IPS-18a (cell line): ENCODE measurements around the gene EPB41L1.
"Not testable (repeated sequence)": the region's sequence is repeated elsewhere in the genome, so short reads cannot be mapped to it uniquely, and the experiment has no call there.

Experiments
- H3K27ac ChIP-seq: one replicate; pipeline ENCODE4 v1.5.1; 2013; ENCODE audit warnings: low read length
- H3K27me3 ChIP-seq: one replicate; pipeline ENCODE4 v1.6.1; 2013; ENCODE audit warnings: mild to moderate bottlenecking, low read length; ENCODE audit not compliant: control insufficient read depth, insufficient read depth
- H3K36me3 ChIP-seq: one replicate; pipeline ENCODE4 v1.6.1; 2013; ENCODE audit warnings: low read depth, low read length; ENCODE audit not compliant: control insufficient read depth
- H3K4me1 ChIP-seq: one replicate; pipeline ENCODE4 v1.6.1; 2013; ENCODE audit warnings: low read depth, low read length; ENCODE audit not compliant: control insufficient read depth
- H3K4me3 ChIP-seq: one replicate; pipeline ENCODE4 v1.5.1; 2013; ENCODE audit warnings: low read length
- H3K9ac ChIP-seq: one replicate; pipeline ENCODE4 v1.6.1; 2013; ENCODE audit warnings: mild to moderate bottlenecking, low read length, moderate library complexity
- H3K9me3 ChIP-seq: one replicate; pipeline ENCODE4 v1.6.1; 2013; ENCODE audit warnings: low read depth, low read length; ENCODE audit not compliant: control insufficient read depth

The EPB41L1 gene

DNA sequence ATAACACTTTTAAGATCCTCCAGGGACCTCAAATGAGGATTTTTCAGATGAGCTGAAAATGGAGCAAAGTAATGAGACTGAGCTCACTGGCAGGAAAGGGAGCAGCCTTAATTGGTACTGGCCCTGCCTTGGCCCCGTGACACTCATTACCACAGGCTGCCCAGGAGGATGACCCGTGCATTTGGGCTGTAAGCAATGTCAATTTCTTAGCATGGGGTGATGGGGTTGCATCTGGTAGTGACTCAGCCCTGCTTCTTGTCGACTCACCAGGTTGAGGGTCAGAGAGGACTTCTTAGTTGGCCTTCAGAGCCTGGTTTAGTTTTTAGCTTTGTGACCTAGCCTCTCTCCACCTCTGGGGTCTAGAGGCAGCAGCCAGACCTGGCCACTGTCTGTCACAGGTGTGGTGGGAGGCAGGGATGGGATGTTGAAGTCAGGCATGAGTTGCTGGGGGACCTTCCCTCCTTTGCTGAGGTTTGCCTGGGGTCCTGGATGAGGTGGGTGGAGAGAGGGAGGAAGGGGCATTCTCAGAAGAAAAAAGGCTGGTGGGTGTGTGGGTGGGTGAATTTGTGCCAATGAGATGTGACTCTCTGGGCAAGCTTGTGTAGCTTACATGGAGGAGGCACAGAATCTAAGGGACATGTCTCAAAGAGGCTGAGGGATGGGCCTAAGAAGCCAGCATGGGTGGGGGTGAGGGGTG is 25.9 kb upstream of the EPB41L1 start:
- Histone ChIP-seq H3K36me3 (no peaks in the 10 kb centered on the region), H3K27me3 (no peaks in the 10 kb centered on the region), H3K27ac (no peak overlapping the region), H3K4me1 (peaks cover 3% of the 10 kb centered on the region), H3K4me3 (no peak overlapping the region), H3K9ac (no peak overlapping the region), H3K9me3 (no peaks in the 10 kb centered on the region)

DNA sequence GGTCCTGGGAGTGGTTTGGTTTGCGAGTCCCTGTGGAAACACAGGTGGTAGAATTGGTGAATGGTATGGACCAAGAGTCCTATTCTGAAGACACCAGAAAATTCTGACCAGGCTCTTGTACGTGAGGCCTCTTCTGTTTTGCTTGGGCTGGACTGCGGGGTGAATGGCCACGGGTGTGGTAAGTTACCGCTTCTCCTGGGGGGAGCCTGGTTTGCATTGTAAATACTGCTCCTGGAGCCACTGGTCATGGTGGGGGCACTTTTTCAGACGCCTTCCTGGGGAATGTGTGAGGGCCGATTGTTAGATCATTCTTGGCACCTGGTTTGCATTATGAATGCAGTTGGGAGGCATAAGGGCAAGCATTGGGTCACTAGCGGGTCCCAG is 25.4 kb upstream of the EPB41L1 start:
- H3K27me3 ChIP-seq: no peaks in the 10 kb centered on the region
- H3K9ac ChIP-seq: no peak overlapping the region
- no peak overlapping the region for H3K27ac ChIP-seq
- H3K9me3 ChIP-seq: no peaks in the 10 kb centered on the region
- no peak overlapping the region for H3K4me3 ChIP-seq
- H3K36me3 ChIP-seq: no peaks in the 10 kb centered on the region
- peaks cover 3% of the 10 kb centered on the region for H3K4me1 ChIP-seq

DNA sequence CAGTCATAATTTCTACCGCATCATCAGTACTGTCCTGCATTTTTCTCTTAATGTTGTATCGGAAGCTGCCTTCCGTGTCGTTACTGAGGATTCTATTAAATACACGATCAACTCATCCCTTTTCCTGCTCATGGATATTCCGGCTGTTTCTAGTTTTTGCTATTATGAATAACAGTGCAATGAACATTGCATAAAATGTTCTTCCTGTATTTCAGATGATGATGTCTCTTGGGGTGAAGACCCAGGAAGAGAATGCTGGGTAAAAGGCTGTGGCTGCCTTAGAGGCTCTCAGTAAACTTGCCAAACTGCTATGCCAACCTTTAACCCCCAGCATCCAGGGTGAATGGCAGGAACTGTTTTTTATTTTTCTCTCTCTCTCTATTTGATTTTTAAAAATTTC is 24.1 kb upstream of the EPB41L1 start:
- Histone ChIP-seq H3K27me3 (no peaks in the 10 kb centered on the region), H3K36me3 (no peaks in the 10 kb centered on the region), H3K27ac (no peak overlapping the region), H3K4me1 (peaks cover 3% of the 10 kb centered on the region), H3K9me3 (no peaks in the 10 kb centered on the region), H3K4me3 (no peak overlapping the region), H3K9ac (no peak overlapping the region)

DNA sequence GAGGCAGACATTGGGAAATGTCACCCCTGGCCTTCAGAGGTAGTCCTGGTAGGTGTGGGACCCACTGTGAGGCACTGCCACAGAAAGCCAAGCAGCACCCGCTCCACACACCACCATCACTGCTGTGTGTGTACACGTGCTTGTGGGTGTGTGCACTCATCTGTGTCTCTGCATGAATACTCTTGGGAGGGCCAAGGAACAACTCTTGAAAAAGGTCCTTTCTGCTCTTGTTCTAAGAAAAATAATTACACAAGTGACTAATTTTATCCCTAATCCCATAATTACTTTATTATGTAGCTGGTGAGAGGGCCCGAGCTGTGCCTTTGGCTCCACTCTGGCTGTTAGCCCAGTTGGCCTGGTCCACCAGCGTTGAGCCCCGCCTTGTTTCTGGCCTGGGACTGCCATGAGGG is 21.7 kb upstream of the EPB41L1 start:
- H3K27ac ChIP-seq: no peak overlapping the region
- H3K27me3 ChIP-seq: no peaks in the 10 kb centered on the region
- no peaks in the 10 kb centered on the region for H3K36me3 ChIP-seq
- no peak overlapping the region for H3K4me3 ChIP-seq
- H3K9me3 ChIP-seq: no peaks in the 10 kb centered on the region
- H3K4me1 ChIP-seq: no peaks in the 10 kb centered on the region
- no peak overlapping the region for H3K9ac ChIP-seq

DNA sequence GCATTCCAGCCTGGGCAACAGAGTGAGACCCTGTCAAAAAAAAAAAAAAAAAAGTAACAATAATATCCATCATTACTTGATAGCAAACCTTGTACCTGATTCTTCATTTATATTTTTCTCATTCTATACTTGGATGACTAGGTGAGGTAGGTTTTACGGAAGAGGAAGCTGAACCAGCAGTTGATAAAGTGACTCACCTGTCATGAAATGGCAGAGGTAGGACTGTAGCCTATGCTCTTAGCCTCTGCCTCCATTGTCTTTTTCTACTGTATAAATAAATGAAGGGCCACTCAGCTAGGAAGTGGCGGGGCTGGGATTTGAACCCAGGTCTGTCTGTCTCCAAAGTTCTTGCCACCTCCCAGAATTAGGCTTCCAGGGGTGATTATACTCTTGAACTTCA is 20.7 kb upstream of the EPB41L1 start:
- Histone ChIP-seq H3K4me3 (no peak overlapping the region), H3K36me3 (no peaks in the 10 kb centered on the region), H3K27ac (no peak overlapping the region), H3K9ac (no peak overlapping the region), H3K27me3 (no peaks in the 10 kb centered on the region), H3K9me3 (no peaks in the 10 kb centered on the region), H3K4me1 (no peaks in the 10 kb centered on the region)

DNA sequence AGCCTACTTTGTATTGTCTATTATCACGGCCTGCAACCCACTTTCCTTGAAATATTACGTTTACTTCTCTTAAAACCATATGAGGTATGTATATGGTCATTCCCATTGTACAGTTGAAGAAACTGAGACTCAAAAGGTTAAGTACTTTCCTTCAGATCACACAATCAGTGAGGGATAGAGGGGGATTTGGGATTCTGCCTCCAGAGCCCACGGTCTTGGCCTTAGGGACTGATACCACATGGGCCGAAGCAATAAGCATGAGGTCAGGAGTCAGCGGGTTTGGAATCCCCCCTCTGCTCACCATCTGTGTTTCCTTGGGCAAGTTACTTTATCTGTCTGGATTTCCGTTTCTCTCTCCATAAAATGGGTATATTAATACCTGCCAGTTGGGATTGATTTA is 19.4 kb upstream of the EPB41L1 start:
- Histone ChIP-seq H3K9me3 (no peaks in the 10 kb centered on the region), H3K27ac (no peak overlapping the region), H3K36me3 (no peaks in the 10 kb centered on the region), H3K27me3 (no peaks in the 10 kb centered on the region), H3K4me3 (no peak overlapping the region), H3K9ac (no peak overlapping the region), H3K4me1 (no peaks in the 10 kb centered on the region)

DNA sequence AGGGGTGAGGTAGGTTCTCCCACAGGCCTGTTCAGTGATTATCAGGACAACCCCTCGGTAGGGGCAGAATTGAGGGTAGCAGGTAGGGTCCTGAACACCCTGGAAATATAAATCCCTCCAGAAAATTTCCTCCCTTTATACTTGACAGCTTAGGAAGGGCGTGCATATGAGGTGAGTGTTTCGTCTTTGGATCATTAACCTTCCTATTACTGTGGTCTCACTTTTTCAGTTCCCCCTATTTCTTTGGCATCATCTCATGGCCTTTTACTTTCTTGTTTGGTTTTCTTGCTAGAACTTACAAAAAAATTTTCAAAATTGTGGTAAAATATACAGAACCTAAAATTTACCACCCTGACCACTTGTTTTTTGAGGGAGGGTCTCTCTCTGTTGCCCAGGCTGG is 18.7 kb upstream of the EPB41L1 start:
- Histone ChIP-seq H3K4me3 (no peak overlapping the region), H3K36me3 (no peaks in the 10 kb centered on the region), H3K27ac (no peak overlapping the region), H3K27me3 (no peaks in the 10 kb centered on the region), H3K9ac (no peak overlapping the region), H3K9me3 (no peaks in the 10 kb centered on the region), H3K4me1 (no peaks in the 10 kb centered on the region)

DNA sequence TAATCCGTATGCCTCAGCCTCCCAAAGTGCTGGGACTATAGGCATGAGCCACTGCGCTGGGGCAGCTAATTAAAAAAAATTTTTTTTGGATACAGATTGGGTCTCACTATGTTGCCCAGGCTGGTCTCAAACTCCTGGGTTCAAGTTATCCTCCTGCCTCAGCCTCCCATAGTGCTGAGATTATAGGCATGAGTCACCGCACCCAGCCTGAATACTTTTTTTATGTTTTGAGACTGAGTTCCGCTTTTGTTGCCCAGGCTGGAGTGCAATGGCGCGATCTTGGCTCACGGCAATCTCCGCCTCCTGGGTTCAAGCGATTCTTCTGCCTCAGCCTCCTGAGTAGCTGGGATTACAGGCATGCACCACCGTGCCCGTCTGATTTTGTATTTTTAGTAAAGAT is 17.2 kb upstream of the EPB41L1 start:
- not testable (repeated sequence) for H3K4me1 ChIP-seq, H3K4me3 ChIP-seq, H3K9ac ChIP-seq, H3K27ac ChIP-seq, H3K36me3 ChIP-seq, H3K9me3 ChIP-seq, H3K27me3 ChIP-seq

DNA sequence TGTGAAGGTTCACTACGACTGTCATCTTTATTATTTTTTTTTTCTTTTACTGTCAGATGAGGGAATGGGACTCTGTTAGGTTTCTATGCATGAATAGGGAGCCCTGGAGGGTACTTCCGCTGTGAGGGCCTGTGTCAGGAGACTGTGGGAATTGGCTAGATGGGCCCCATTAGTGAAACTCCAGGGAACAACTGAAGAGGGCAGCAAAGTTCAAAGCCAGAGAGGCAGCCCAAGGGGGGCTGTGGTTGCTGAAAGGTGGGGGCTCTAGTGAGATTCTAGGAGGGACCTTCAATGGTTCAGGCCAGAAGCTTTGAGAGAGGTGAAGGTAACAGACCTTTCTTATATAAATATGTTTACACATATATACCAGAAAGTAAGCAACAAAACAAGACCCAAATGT is 13.2 kb upstream of the EPB41L1 start:
- H3K9me3 ChIP-seq: no peaks in the 10 kb centered on the region
- H3K36me3 ChIP-seq: no peaks in the 10 kb centered on the region
- H3K4me1 ChIP-seq: no peaks in the 10 kb centered on the region
- no peak overlapping the region for H3K9ac ChIP-seq
- no peak overlapping the region for H3K27ac ChIP-seq
- H3K27me3 ChIP-seq: no peaks in the 10 kb centered on the region
- H3K4me3 ChIP-seq: no peak overlapping the region

DNA sequence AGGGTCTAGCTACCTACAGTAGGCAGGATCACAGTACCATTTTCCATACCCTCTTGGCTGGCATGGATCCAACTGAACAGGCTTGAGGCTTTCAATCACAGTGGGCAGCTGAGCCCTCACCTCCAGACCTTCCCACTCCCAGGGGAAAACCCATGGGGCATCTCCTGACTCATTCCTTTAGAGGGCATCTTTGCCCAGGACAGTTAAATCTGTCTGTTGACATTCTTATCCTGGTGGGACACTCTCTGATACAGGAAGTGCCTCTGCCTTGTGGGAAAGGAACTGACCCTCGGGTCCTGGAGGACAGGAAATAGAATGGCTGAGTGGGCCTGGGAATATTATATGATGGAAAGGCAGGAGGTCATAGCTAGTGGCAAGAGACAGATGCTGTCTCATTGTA is 10.2 kb upstream of the EPB41L1 start:
- Histone ChIP-seq H3K4me1 (no peaks in the 10 kb centered on the region), H3K9ac (no peak overlapping the region), H3K36me3 (no peaks in the 10 kb centered on the region), H3K4me3 (no peak overlapping the region), H3K9me3 (no peaks in the 10 kb centered on the region), H3K27me3 (no peaks in the 10 kb centered on the region), H3K27ac (no peak overlapping the region)

DNA sequence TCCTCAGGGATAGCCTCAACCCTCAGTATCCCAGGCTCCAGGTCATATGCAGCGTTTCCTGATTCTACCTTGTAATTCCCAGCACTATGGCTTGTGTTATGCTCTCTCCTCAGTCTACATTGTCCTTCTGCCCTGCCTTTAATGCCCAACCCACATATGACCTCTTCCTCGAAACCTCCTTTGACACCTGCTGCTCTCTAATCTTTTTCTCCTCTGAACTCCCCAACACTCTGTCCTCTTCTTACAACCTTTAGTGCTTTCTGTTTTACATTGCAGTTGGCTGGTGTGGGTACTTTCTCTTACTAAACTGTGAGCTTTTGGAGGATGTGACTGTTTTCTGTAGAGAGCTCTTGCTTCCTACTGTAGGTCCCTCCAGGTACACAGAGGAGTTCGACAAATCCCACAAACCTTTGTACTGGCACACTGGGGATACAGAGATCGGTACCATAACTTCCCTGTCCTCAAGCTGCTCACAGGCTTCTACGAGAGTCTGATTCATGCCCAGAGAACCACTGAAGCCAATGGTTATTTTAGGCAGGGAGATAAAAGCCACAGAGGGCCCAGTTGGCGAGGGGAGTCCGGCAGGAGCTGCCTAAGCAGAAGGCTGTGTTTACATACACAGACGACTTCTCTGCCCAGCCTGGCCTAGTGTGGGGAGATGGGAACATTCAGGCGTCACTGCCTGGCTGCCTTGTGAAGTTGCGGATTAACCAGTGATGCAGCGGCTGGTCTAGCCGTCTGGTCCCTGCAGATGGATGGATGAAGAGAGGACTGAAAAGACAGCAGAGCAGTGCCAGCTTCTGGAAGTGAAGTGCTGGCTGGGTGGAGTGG is 8.4 kb upstream of the EPB41L1 start:
- Histone ChIP-seq H3K27ac (no peak overlapping the region), H3K4me3 (no peak overlapping the region), H3K9ac (no peak overlapping the region), H3K27me3 (no peaks in the 10 kb centered on the region), H3K9me3 (no peaks in the 10 kb centered on the region), H3K36me3 (no peaks in the 10 kb centered on the region), H3K4me1 (no peaks in the 10 kb centered on the region)

DNA sequence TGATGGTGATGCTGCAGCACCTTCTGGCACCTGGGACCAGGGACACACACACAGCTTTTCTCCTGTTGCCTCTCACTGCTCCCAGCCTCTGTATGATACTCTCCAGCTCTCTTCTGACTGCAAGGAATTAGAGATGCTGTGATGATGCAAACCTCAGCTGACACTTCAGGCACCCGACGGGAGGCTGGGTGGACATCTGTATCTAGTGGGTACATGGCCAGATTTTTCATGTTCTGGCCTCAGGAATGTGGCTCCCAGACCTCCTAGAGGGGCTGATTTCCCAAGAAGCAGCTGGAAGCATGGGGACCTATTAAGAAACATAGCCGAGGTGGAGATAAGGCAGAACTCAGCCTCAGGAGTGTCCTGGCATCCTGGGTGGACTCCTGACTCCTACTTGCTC is 6.8 kb upstream of the EPB41L1 start:
- Histone ChIP-seq H3K4me3 (no peak overlapping the region), H3K27me3 (no peaks in the 10 kb centered on the region), H3K4me1 (no peaks in the 10 kb centered on the region)

More for the DNA sequence above, 6.8 kb upstream of the EPB41L1 start:
- Histone ChIP-seq H3K9ac (no peak overlapping the region), H3K36me3 (no peaks in the 10 kb centered on the region), H3K9me3 (no peaks in the 10 kb centered on the region), H3K27ac (no peak overlapping the region)
